SIG-M5 treated with dmso at 0.1 percent for 504 hours (cell line): ENCODE data around the gene C6orf141.

Source experiments
- DNase-seq: peaks from one replicate; lab custom pipeline; 2025; ENCODE audit not compliant: unreplicated experiment; lab: John Stamatoyannopoulos, UW

C6orf141 gene

GRCh38 chr6:49550492-49551077 is at the start of gene C6orf141:
C6orf141 (plus strand) TSS chr6:49550668; CDS start chr6:49550793, 125 bp downstream.
- DNase-seq = no peak

DNA sequence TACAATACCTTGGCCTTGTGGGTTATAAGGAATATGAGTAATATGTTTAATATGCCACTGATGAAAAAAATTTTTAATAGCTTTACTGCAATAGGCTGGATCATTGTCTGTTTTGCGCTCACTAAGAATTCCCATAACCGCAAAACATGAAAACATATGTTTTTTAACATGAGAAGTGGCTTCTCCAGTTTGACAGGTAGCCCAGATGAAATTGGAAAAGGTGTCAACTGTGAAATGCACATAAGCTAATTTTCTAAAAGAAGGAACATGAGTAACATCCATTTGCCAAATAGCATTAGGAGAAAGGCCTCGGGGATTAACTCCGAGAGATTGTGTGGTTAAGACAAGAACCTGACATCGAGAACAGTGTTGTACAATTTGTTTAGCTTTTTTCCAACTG is 45.8 kb upstream of the C6orf141 start:
- DNase-seq = no peak

DNA sequence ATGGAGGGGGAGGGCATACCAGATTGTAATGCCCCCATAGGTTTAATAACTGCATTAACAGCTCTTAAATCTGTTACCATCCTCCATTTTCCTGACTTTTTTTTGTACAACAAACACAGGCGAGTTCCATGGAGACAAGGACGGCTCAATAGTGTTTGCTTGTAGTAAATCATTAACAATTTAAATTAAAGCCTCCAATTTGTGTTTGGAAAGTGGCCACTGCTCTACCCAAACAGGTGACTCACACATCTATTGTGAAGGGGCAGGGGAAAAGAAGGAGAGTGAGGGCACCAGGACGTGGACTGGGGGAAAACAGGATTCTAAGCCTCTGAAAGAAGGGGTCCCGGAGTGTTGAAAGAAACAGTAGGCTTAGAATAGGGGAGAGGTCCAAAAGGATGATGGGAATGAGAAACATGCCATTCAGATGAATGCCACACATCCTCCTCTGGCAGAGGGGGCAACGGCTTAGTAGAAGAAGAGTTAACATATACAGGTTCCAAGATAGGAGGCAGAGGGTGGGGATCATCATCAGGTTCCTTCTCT is 43.8 kb upstream of the C6orf141 start:
- no peak for DNase-seq

DNA sequence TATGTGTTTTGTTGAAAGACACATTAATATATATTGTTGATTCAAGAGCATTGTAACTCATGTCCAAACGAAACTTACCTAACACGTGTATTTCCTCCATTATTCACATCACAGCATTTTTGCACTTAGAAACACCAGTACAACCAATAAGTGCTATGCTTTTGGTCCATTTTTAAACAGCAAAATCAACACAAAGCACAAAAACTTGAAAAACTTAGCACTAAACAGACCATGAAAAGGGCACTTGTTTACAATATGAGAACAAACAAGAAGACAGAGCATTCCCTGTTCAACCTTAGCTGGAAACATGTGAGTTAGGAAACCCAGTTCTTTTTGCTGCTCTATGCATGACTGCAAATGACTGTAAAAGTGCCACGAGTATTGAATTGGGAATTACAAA is 41.1 kb upstream of the C6orf141 start:
- no peak for DNase-seq

GRCh38 chr6:49513153-49513989 is 37.1 kb upstream of the C6orf141 start:
- no peak for DNase-seq

DNA sequence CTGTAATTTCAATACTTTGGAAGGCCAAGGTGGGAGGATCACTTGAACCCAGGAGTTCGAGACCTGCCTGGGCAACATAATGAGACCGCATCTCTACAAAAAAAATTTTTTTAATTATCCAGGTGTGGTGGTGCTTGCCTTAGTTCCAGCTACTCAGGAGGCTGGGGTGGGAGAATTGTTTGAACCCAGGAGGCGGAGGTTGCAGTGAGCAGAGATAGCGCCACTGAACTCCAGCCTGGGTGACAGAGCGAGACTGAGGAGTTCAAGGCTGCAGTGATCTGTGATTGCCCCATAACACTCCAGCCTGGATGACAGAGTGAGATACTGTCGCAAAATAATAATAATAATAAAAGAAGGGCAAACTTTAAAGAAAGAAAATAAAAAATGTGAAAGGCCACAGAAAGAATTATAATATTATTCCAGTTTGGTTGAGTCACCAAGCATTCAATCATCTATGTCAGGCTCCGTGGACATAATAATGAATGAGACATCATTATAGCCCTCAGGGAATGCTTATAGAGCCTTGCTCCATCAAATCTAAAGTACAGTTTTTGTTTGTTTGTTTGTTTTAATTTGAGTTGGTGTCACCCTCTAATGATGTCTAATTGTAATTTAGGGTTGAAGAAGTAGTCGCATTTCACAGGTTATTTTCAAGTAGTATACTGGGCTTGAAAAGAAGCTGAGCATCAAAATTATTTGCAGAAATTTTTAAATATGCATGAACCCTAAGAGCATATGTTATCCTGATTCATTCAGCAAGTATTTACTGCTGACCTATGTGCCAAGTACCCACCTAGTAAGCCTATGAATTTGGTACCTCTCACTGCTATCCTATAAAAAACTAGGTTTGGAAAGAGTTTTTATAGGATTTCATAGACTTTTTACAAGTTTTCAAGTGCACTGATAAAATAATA is 35.6 kb upstream of the C6orf141 start:
- no peak for DNase-seq

DNA sequence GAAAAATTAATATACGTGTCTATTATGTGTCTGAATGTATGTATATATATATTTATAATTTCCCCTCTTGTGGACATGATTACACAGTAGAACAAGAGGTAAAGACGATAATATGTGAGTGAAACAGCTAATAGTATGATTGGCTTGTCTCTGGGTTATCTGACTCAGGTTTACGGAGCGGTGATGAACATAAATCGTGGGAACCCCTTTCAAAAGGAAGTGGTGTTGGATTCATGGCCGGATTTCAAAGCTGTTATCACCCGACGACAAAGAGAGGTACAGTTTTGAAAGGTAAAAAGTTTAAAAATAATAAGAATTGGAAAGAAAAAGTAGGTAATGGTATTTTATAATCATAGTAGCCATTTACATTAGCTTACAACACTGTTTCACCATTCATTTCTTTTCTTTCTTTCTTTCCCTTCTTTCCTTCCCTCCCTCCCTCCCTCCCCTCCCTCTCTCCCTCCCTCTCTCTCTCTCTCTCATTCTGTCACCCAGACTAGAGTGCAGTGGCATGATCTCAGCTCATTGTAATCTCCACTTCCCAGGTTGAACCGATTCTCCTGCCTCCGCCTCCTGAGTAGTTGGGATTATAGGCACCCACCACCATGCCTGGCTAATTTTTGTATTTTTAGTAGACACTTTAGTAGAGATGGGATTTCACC is 34.9 kb upstream of the C6orf141 start:
- no peak for DNase-seq

GRCh38 chr6:49516147-49516505 is 34.3 kb upstream of the C6orf141 start:
- no peak for DNase-seq

- DNase-seq = no peak
Measured at GRCh38 chr6:49517919-49518318, 32.5 kb upstream of the C6orf141 start.

GRCh38 chr6:49519660-49520059 is 30.8 kb upstream of the C6orf141 start:
- no peak for DNase-seq

DNA sequence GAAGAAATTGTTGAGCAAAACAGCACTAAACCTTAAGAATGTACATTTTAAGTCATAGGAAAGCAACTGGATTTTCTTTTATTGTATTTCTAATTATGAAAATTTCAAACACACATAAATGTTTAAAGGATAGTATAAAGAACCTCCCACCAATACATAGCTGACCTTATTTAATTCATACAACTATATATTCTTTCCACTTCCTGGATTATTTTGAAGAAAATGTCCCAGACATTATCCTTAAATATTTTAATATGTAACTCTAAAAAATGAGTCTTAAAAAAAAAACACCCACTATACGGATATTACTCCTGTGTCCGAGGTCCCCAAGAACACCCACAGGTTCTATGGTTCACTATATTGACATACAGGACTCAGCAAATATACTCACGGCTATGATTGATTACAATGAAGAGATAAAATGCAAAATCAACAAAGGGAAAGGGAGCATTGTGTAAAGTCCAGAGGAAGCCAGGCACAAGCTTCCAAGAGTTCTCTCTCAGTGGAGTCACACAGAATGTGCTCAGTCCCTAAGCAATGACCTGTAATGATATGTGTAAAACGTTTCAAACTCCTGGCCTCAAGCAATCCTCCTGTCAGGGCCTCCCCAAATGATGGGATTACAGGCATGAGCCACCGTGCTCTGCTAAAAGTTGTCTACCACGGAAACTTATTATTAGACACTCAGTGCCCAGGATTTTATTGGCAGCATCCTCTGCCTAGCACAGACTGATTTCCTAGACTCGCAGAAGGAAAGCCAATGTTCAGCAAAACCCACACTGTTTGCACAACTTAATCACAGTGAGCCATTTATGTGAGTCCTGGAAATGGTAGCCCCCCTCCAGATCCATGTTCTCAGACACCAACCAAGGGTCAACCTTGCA is 27.5 kb upstream of the C6orf141 start:
- no peak for DNase-seq

DNA sequence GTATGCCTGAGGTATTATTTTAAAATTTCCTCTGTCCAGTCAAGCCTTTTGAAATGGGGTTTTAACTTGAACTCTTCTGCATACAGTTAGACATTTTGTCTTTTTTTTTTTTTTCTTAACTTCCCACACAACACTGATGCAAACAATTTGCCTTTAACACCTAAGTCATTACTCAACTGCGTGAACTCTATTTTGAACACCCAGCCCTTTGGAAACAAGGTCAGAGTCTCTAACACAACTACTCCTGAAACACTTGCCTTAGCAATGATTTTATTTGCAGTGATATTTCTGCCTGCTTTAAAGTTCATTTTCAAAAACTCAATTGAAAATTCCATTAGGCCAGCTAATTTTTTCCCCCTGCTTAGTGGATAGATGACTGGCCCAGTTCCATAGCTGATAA is 26.6 kb upstream of the C6orf141 start:
- no peak for DNase-seq

DNA sequence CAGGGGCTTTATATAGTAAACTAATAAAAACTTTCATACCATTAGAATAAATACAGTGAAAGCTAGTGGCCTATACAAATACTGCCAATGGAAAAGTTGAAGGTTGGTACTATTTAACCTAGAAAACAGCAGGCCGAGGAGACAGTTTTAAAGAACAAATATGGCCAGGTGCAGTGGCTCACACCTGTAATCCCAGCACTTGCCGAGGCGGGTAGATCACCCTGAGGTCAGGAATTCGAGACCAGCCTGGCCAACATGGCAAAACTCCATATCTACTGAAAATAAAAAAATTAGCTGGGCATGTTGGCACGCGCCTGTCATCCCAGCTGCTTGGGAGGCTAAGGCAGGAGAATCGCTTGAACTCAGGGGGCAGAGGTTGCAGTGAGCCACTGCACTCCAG is 25.9 kb upstream of the C6orf141 start:
- no peak for DNase-seq

DNA sequence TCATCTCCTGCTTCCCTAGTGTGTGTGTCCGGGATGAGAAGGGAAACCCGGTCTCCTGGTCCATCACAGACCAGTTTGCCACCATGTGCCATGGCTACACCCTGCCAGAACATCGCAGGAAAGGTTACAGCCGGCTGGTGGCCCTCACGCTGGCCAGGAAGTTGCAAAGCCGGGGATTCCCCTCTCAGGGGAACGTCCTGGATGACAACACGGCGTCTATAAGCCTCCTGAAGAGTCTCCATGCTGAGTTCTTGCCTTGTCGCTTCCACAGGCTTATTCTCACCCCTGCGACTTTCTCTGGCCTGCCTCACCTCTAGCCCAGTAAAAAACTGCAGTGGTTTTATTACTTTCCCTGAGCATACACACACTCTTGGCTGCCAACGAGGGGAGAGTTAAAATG is 23.9 kb upstream of the C6orf141 start:
- DNase-seq = no peak

GRCh38 chr6:49527320-49527719 is 23.1 kb upstream of the C6orf141 start:
- no peak for DNase-seq

DNA sequence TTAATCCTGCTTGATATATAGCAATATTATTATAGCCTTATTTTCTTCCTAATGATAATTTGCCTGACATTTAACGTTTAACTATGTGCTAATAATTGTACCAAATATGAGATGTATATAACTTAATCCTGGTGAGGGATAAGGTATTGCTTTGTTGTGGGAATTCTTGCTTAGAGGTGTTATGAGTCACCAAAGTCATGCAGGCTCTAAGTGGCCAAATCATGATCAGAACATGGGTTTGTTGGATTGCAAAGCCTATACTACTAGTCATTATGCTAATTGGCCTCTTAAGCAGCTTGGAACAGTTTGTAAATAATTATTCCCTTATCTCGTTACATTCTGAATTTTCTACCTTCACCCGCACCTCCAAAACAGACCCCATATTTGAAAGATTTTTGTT is 21.9 kb upstream of the C6orf141 start:
- no peak for DNase-seq

- DNase-seq = no peak
Measured at GRCh38 chr6:49530141-49530776, 20.2 kb upstream of the C6orf141 start.

DNA sequence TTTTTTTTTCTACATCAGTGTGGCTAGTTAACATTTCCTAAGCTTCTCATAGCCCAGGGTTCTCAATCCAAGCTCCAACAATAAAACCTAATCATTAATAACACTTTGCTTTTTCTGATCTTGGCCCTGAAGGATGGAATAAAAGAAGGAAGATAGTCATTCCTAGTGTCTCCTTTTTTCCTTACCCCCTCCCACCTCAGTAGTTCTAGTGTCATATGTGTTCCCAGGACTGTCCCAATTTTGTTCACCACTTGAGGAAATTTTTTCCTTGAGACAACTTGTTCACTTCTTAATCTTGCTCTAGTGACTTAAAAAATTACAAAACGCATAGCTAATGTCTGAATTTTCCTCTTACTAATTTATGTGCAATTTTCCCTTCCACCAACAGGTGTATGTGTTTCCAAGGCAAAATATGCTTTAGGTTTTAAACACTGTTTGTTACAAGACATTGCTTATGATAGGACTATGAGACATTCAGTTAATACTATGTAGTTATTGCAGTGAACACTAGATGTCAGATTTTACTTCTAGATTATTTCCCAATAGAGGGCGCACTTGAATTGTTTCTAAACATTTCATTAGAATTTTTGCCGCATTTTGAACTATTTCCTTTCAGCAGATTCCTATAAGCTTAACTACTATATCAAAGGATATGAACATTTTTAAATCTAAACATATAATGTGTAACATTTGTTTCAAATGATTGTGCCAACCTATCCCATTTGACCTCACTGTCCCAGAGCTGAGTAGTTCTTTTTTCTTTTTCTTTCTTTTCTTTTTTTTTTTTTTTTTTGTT is 18.5 kb upstream of the C6orf141 start:
- peak; percentile 73 for DNase-seq

- no peak for DNase-seq
Measured at GRCh38 chr6:49535795-49536194, 14.7 kb upstream of the C6orf141 start.
